ENCODE data around the gene RPL22.

Gene RPL22

GRCh38 chr1:6245086-6245868, 45.9 kb upstream of the RPL22 start:
- no peaks in the 10 kb centered on the region for H3K9me3 ChIP-seq (ENCODE audit: control extremely low read depth in 1 of 5, control insufficient read depth in 4 of 5, insufficient read depth in 2 of 5, low read depth in 1 of 5, low read length in 4 of 5)
- no peaks in the 10 kb centered on the region for H3K36me3 ChIP-seq (ENCODE audit: control insufficient read depth in 4 of 4, insufficient read depth in 4 of 4, low read length in 3 of 4)
- POLR2A ChIA-PET: no interaction called here
- DNase-seq: peak; percentile 78 to 89 (median 87)
- CTCF ChIA-PET: interaction anchor here (0.6 to 9.1 kb wide), 15 partner anchors 11 to 194 kb away, joined by 3 to 113 read pairs (median 4); no protein-coding TSS in a partner anchor
- H3K27me3 ChIP-seq (replicated peaks in 2 of 5; ENCODE audit: control insufficient read depth in 4 of 5, insufficient read depth in 5 of 5, low read length in 4 of 5): peaks cover 0 to 97% (median 53%) of the 10 kb centered on the region in 5 experiments
- no peak overlapping the region for H3K27ac ChIP-seq (ENCODE audit: insufficient read depth in 1 of 2, low read depth in 1 of 2, low read length in 2 of 2, poor library complexity in 1 of 2, severe bottlenecking in 2 of 2)
- H3K4me3 ChIP-seq (ENCODE audit: control insufficient read depth in 1 of 7, extremely low read depth in 1 of 7, insufficient read depth in 4 of 7, low read depth in 2 of 7, low read length in 6 of 7): no peak overlapping the region
- 1% methylated on average over 39 of the region's 79 CpGs for WGBS (ENCODE audit: insufficient coverage)
- H3K4me1 ChIP-seq (ENCODE audit: control extremely low read depth in 1 of 4, control insufficient read depth in 4 of 4, insufficient read depth in 4 of 4, low read length in 3 of 4): peaks cover 0 to 39% (median 25%) of the 10 kb centered on the region in 4 experiments

- Histone ChIP-seq H3K27me3 (replicated peaks in 2 of 5; ENCODE audit: control insufficient read depth in 4 of 5, insufficient read depth in 5 of 5, low read length in 4 of 5) (peaks cover 0 to 97% (median 49%) of the 10 kb centered on the region in 5 experiments), H3K4me3 (ENCODE audit: control insufficient read depth in 1 of 7, extremely low read depth in 1 of 7, insufficient read depth in 4 of 7, low read depth in 2 of 7, low read length in 6 of 7) (no peak overlapping the region), H3K4me1 (ENCODE audit: control extremely low read depth in 1 of 4, control insufficient read depth in 4 of 4, insufficient read depth in 4 of 4, low read length in 3 of 4) (peaks cover 0 to 34% (median 23%) of the 10 kb centered on the region in 4 experiments), H3K9me3 (ENCODE audit: control extremely low read depth in 1 of 5, control insufficient read depth in 4 of 5, insufficient read depth in 2 of 5, low read depth in 1 of 5, low read length in 4 of 5) (no peaks in the 10 kb centered on the region), H3K36me3 (ENCODE audit: control insufficient read depth in 4 of 4, insufficient read depth in 4 of 4, low read length in 3 of 4) (no peaks in the 10 kb centered on the region), H3K27ac (ENCODE audit: insufficient read depth in 1 of 2, low read depth in 1 of 2, low read length in 2 of 2, poor library complexity in 1 of 2, severe bottlenecking in 2 of 2) (no peak overlapping the region)
- ChIA-PET POLR2A (no interaction called here), CTCF (interaction anchor here (0.6 to 9.1 kb wide), 9 partner anchors 12 to 168 kb away, joined by 3 to 113 read pairs (median 4); no protein-coding TSS in a partner anchor)
- WGBS (ENCODE audit: insufficient coverage): 6% methylated on average over 10 of the region's 24 CpGs
- no peak for DNase-seq
Observed at GRCh38 chr1:6244401-6245049, 45.1 kb upstream of the RPL22 start.

GRCh38 chr1:6243993-6244392, 44.6 kb upstream of the RPL22 start, which contains the start of gene HES3:
Gene HES3 (plus strand): TSS chr1:6244179. CDS start chr1:6244366, 187 bp downstream.
- ChIA-PET CTCF (interaction anchor here (1.0 to 4.3 kb wide), 3 partner anchors 14 to 135 kb away, joined by 6 to 34 read pairs (median 10); no protein-coding TSS in a partner anchor), POLR2A (no interaction called here)
- Histone ChIP-seq H3K9me3 (ENCODE audit: control extremely low read depth in 1 of 5, control insufficient read depth in 4 of 5, insufficient read depth in 2 of 5, low read depth in 1 of 5, low read length in 4 of 5) (no peaks in the 10 kb centered on the region), H3K36me3 (ENCODE audit: control insufficient read depth in 4 of 4, insufficient read depth in 4 of 4, low read length in 3 of 4) (no peaks in the 10 kb centered on the region), H3K4me3 (ENCODE audit: control insufficient read depth in 1 of 7, extremely low read depth in 1 of 7, insufficient read depth in 4 of 7, low read depth in 2 of 7, low read length in 6 of 7) (no peak within 1 kb of the TSS), H3K27me3 (replicated peaks in 2 of 5; ENCODE audit: control insufficient read depth in 4 of 5, insufficient read depth in 5 of 5, low read length in 4 of 5) (peaks cover 0 to 97% (median 49%) of the 10 kb centered on the region in 5 experiments), H3K4me1 (ENCODE audit: control extremely low read depth in 1 of 4, control insufficient read depth in 4 of 4, insufficient read depth in 4 of 4, low read length in 3 of 4) (peaks cover 0 to 34% (median 22%) of the 10 kb centered on the region in 4 experiments), H3K27ac (ENCODE audit: insufficient read depth in 1 of 2, low read depth in 1 of 2, low read length in 2 of 2, poor library complexity in 1 of 2, severe bottlenecking in 2 of 2) (no peak within 1 kb of the TSS)
- DNase-seq: no peak
- 15% methylated on average over 8 of the region's 16 CpGs for WGBS (ENCODE audit: insufficient coverage)

- ChIA-PET CTCF (interaction anchor here (0.6 to 1.2 kb wide), 2 partner anchors 15 to 37 kb away, joined by 3 read pairs; no protein-coding TSS in a partner anchor), POLR2A (no interaction called here)
- WGBS (ENCODE audit: insufficient coverage): 23% methylated on average over 20 of the region's 20 CpGs
- Histone ChIP-seq H3K9me3 (ENCODE audit: control extremely low read depth in 1 of 5, control insufficient read depth in 4 of 5, insufficient read depth in 2 of 5, low read depth in 1 of 5, low read length in 4 of 5) (no peaks in the 10 kb centered on the region), H3K4me3 (ENCODE audit: control insufficient read depth in 1 of 7, extremely low read depth in 1 of 7, insufficient read depth in 4 of 7, low read depth in 2 of 7, low read length in 6 of 7) (no peak overlapping the region), H3K27ac (ENCODE audit: insufficient read depth in 1 of 2, low read depth in 1 of 2, low read length in 2 of 2, poor library complexity in 1 of 2, severe bottlenecking in 2 of 2) (no peak overlapping the region), H3K36me3 (ENCODE audit: control insufficient read depth in 4 of 4, insufficient read depth in 4 of 4, low read length in 3 of 4) (no peaks in the 10 kb centered on the region), H3K27me3 (replicated peaks in 2 of 5; ENCODE audit: control insufficient read depth in 4 of 5, insufficient read depth in 5 of 5, low read length in 4 of 5) (peaks cover 0 to 97% (median 44%) of the 10 kb centered on the region in 5 experiments), H3K4me1 (ENCODE audit: control extremely low read depth in 1 of 4, control insufficient read depth in 4 of 4, insufficient read depth in 4 of 4, low read length in 3 of 4) (peaks cover 0 to 31% (median 21%) of the 10 kb centered on the region in 4 experiments)
- DNase-seq: no peak
Observed at GRCh38 chr1:6243053-6243834, 43.8 kb upstream of the RPL22 start.

GRCh38 chr1:6241887-6242740, 42.7 kb upstream of the RPL22 start:
- H3K4me1 ChIP-seq (ENCODE audit: control extremely low read depth in 1 of 4, control insufficient read depth in 4 of 4, insufficient read depth in 4 of 4, low read length in 3 of 4): peaks cover 0 to 31% (median 21%) of the 10 kb centered on the region in 4 experiments
- H3K36me3 ChIP-seq (ENCODE audit: control insufficient read depth in 4 of 4, insufficient read depth in 4 of 4, low read length in 3 of 4): no peaks in the 10 kb centered on the region
- peak overlapping the region in 2 of 7 experiments; percentile 23 to 43 for H3K4me3 ChIP-seq (ENCODE audit: control insufficient read depth in 1 of 7, extremely low read depth in 1 of 7, insufficient read depth in 4 of 7, low read depth in 2 of 7, low read length in 6 of 7)
- 1% methylated on average over 77 of the region's 99 CpGs for WGBS (ENCODE audit: insufficient coverage)
- DNase-seq: no peak
- CTCF ChIA-PET: interaction anchor here (0.6 to 1.2 kb wide), 3 partner anchors 14 to 162 kb away, joined by 3 read pairs; no protein-coding TSS in a partner anchor
- H3K27ac ChIP-seq (ENCODE audit: insufficient read depth in 1 of 2, low read depth in 1 of 2, low read length in 2 of 2, poor library complexity in 1 of 2, severe bottlenecking in 2 of 2): no peak overlapping the region
- peaks cover 0 to 93% (median 37%) of the 10 kb centered on the region in 5 experiments for H3K27me3 ChIP-seq (replicated peaks in 2 of 5; ENCODE audit: control insufficient read depth in 4 of 5, insufficient read depth in 5 of 5, low read length in 4 of 5)
- POLR2A ChIA-PET: no interaction called here
- no peaks in the 10 kb centered on the region for H3K9me3 ChIP-seq (ENCODE audit: control extremely low read depth in 1 of 5, control insufficient read depth in 4 of 5, insufficient read depth in 2 of 5, low read depth in 1 of 5, low read length in 4 of 5)
